Heart right ventricle (tissue), 16 donors: ENCODE results near the gene PRR7. TPM values are rescaled to one million over a fixed set of nuclear protein-coding genes. Genes with fewer than 3 reads are reported as not detected.

Experiments used
- ATAC-seq, 8 donors: fragments of 200-7000 bp; cut with Tn5 transposase; one replicate each; pipeline ENCODE4 v1.9.1; 2020; ENCODE audit warnings: mild to moderate bottlenecking in 8 of 8, moderate library complexity in 8 of 8, moderate number of reproducible peaks in 1 of 8
- DNase-seq, 2 donors: peaks; one replicate each; pipeline ENCODE4 v3.0.0-alpha.2; 2020
- H3K27ac ChIP-seq, 10 donors: fragments of 200-600 bp; sonication (generic) in 2 of 10; one replicate each; pipeline versions ENCODE4 v1.5.0 to v1.8.0; 2020 to 2022; ENCODE audit warnings: mild to moderate bottlenecking in 3 of 10
- H3K27me3 ChIP-seq, 7 donors: fragments of 200-600 bp; one replicate each; pipeline ENCODE4 v1.8.0; 2021 to 2022; ENCODE audit warnings: mild to moderate bottlenecking in 2 of 7
- H3K36me3 ChIP-seq, 9 donors: fragments of 200-600 bp; sonication (generic) in 1 of 9; one replicate each; pipeline versions ENCODE4 v1.5.0 to v1.8.0; 2020 to 2022; ENCODE audit warnings: mild to moderate bottlenecking in 2 of 9
- H3K4me1 ChIP-seq, 9 donors: fragments of 200-600 bp; sonication (generic) in 1 of 9; one replicate each; pipeline versions ENCODE4 v1.5.0 to v1.8.0; 2020 to 2022; ENCODE audit warnings: mild to moderate bottlenecking in 4 of 9
- H3K4me3 ChIP-seq, 10 donors: fragments of 200-600 bp; sonication (generic) in 2 of 10; one replicate each; pipeline versions ENCODE4 v1.5.0 to v1.8.0; 2020 to 2022; ENCODE audit warnings: mild to moderate bottlenecking in 7 of 10, moderate library complexity in 2 of 10
- H3K9me3 ChIP-seq, 11 donors: fragments of 200-600 bp in 10 of 11; sonication (generic) in 2 of 11; one replicate each; pipeline versions ENCODE4 v1.5.0 to v1.8.0; 2013 to 2022; ENCODE audit warnings: mild to moderate bottlenecking in 2 of 11, control low read depth in 1 of 11, moderate library complexity in 1 of 11
- CTCF ChIP-seq, 9 donors: fragments of 200-600 bp; sonication (generic) in 2 of 9; IDR thresholded peaks; one replicate each; pipeline versions ENCODE4 v1.5.0 to v1.8.0; 2021 to 2022; ENCODE audit warnings: antibody characterized with exemption in 9 of 9, mild to moderate bottlenecking in 5 of 9, moderate library complexity in 1 of 9
- WGBS, 2 donors: extraction: QIAGEN DNeasy Blood & Tissue Kit; methylation state at CpG; one replicate each; pipeline ENCODE4 v1.1.7; 2013; ENCODE audit warnings: inconsistent platforms in 1 of 2; 5-methylcytosine and 5-hydroxymethylcytosine counted together
- intact Hi-C, 10 donors: fragments of 100-400 bp; cut with DNase I; formaldehyde crosslinking; loops; one replicate each; pipeline versions ENCODE4 v1.11.1 to v1.14.2; 2022
- polyA plus RNA-seq, 2 donors: library from polyadenylated mRNA; stranded (reverse); fragments of 200-250 nt; gene quantifications; one replicate each; pipeline ENCODE4 v1.2.3, GENCODE V29; 2013
- total RNA-seq, 10 donors: library from RNA; stranded (reverse); fragmentation: NEBNext Ultra II Directional in 3 of 10; extraction: Animal tissue kit (Norgen Biotek cat#: 25700) in 3 of 10; gene quantifications; one replicate each; pipeline versions ENCODE4 v1.2.1 to v1.2.4, GENCODE V29; 2021 to 2023
- donor health status: Arrhythmogenic right ventricular cardiomyopathy.
- donor health status: ischemic (EF 13 %, LVEDD 7.1; RV severe dilation, severe dysfunction).
- donor health status: healthy with polysubstance abuse.
- donor health status: DM: no; HTN: yes; CAD: no.
- donor health status: DM: no; HTN: no; CAD: no.
- donor health status: ischemic (EF 25% LVEDD 6.9; RV normal size, moderate dysfunction).
- donor health status: ischemic (EF 25% LVEDD 5.7; RV mildly dilated, moderate dysfunction).
- donor health status: healthy.
- donor health status: DM: yes; HTN: yes; CAD: no.
- donor health status: Ischemic cardiomyopathy.
- donor health status: ischemic (EF 35%, LVEDD 5.7; RV mildly dilated, moderate dysfunction).
- donor health status: nonischemic (EF 11% LVEDD 7.7; RV severe dilation, severe dysfunction).
- donor health status: DM: yes; HTN: yes; CAD: no.
- donor health status: PGD.
- donor health status: ischemic (EF 29% LVEDD 5.4; RV normal size, mild dysfunction).
- donor health status: nonischemic (EF 23%, LVEDD 6.1; RV moderate dilation, normal function).

The PRR7 gene
- total and polyA plus RNA-seq, 12 donors = 0.97 to 2.9 (median 2.0) TPM

DNA sequence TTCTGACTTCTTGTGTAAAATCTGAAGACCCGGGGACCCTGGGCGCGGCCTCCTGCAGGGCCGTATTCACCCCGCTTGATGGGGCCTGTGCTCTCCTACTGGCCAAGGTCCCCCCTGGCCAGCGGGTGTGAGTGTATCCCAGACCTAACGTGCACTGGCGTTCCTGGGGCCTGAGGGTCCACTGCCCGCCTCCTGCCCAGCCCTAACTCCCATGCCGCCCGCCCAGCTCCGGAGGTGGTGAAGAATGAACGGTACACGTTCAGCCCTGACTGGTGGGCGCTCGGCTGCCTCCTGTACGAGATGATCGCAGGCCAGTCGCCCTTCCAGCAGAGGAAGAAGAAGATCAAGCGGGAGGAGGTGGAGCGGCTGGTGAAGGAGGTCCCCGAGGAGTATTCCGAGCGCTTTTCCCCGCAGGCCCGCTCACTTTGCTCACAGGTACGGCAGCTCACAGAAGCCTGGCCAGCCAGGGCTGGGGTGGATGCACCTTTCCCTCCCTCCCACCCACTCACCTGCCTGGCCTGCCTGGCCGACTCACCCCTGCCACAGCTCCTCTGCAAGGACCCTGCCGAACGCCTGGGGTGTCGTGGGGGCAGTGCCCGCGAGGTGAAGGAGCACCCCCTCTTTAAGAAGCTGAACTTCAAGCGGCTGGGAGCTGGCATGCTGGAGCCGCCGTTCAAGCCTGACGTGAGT is 10.6 kb upstream of the PRR7 start:
- Histone ChIP-seq H3K36me3 (peaks cover 0 to 100% (median 34%) of the 10 kb centered on the region in 9 donors), H3K4me1 (peaks cover 0 to 29% (median 18%) of the 10 kb centered on the region in 9 donors), H3K4me3 (no peak overlapping the region), H3K27me3 (no peaks in the 10 kb centered on the region), H3K9me3 (no peaks in the 10 kb centered on the region), H3K27ac (no peak overlapping the region)
- TF ChIP-seq CTCF (IDR thresholded peaks at IDR 0.05) = no peak
- intact Hi-C loops = no loop called here
- DNase-seq (no peak), ATAC-seq (no peak)
- WGBS, 2 donors = 94 to 96% methylated on average over 37 of the region's 37 CpGs

DNA sequence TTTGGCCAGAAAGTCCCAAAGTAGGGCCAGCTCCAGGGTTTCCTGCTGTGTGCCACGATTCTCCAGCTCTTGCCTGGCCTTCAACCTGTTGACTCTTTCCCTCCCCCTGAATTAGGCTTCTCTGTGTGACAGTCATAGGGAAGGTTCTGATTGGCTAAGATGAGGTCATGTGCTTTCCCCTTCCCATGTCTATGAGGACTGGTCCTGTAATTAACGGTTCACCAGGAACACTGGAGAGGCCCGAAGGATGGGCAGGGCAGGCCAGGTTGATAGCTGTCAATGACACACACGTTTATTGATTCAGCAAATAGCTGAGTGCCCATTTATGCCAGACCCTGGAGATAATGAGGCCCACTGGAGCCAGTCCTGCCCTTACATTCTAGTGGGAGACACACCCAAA is 9.0 kb upstream of the PRR7 start:
- Histone ChIP-seq H3K36me3 (peaks cover 0 to 100% (median 34%) of the 10 kb centered on the region in 9 donors), H3K4me3 (no peak overlapping the region), H3K27me3 (no peaks in the 10 kb centered on the region), H3K27ac (no peak overlapping the region), H3K4me1 (peaks cover 0 to 12% (median 2%) of the 10 kb centered on the region in 9 donors), H3K9me3 (no peaks in the 10 kb centered on the region)
- DNase-seq (no peak), ATAC-seq (no peak)
- WGBS, 2 donors = 74 to 75% methylated on average over 4 of the region's 4 CpGs
- no peak for TF ChIP-seq CTCF (IDR thresholded peaks at IDR 0.05)
- intact Hi-C loops = no loop called here

DNA sequence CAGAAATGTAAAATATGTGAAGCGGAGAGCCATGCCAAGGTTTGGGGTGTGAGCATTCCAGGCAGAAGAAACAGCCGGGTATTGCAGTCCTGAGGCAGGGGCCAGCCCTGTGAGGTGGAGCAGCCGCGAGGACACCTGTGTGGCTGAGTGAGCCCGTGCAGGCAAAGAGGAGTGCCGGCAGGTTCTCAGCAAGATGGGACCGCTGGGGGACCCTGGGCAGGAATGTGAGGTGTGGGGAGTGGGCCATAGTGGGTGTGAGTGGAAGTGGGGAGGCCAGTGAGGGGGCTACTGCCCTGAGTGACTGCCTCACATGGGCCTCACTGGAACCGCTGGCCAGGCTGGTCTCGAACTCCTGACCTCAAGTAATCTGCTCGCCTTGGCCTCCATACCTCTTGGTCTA is 8.1 kb upstream of the PRR7 start:
- H3K36me3 ChIP-seq = peaks cover 0 to 97% (median 30%) of the 10 kb centered on the region in 9 donors
- H3K9me3 ChIP-seq = no peaks in the 10 kb centered on the region
- no peak for TF ChIP-seq CTCF (IDR thresholded peaks at IDR 0.05)
- no peak for ATAC-seq
- no peaks in the 10 kb centered on the region for H3K27me3 ChIP-seq
- no peak overlapping the region for H3K27ac ChIP-seq
- H3K4me3 ChIP-seq = no peak overlapping the region
- intact Hi-C loops = no loop called here
- no peak for DNase-seq
- WGBS, 2 donors = 95 to 96% methylated on average over 10 of the region's 10 CpGs
- peaks cover 0 to 4% (median 0%) of the 10 kb centered on the region in 9 donors for H3K4me1 ChIP-seq

GRCh38 chr5:177439518-177440053 is 7.0 kb upstream of the PRR7 start:
- Histone ChIP-seq H3K27me3 (no peaks in the 10 kb centered on the region), H3K4me1 (no peaks in the 10 kb centered on the region), H3K9me3 (no peaks in the 10 kb centered on the region), H3K4me3 (no peak overlapping the region), H3K27ac (no peak overlapping the region), H3K36me3 (peaks cover 0 to 85% (median 20%) of the 10 kb centered on the region in 9 donors)
- TF ChIP-seq CTCF (IDR thresholded peaks at IDR 0.05) = no peak
- intact Hi-C loops = no loop called here
- ATAC-seq (no peak), DNase-seq (no peak)
- 99 to 100% methylated on average over 4 of the region's 4 CpGs for WGBS, 2 donors
